ENCODE results near the gene REEP6.

REEP6 gene

GRCh38 chr19:1460033-1460995 lies 30.7 kb upstream of the REEP6 start:
- no peak overlapping the region for H3K9ac ChIP-seq (ENCODE audit: low read length)
- H3K4me2 ChIP-seq (ENCODE audit: low read depth, low read length, poor library complexity, severe bottlenecking), result no peak overlapping the region
- H3K27ac ChIP-seq (ENCODE audit: low read depth, low read length), result no peak overlapping the region
- no peaks in the 10 kb centered on the region for H3F3A ChIP-seq (ENCODE audit: insufficient read depth)
- H3K36me3 ChIP-seq (ENCODE audit: low read length), result no peaks in the 10 kb centered on the region
- no peaks in the 10 kb centered on the region for H3K27me3 ChIP-seq (ENCODE audit: low read length)
- H3K9me2 ChIP-seq (replicated peaks; ENCODE audit: insufficient read depth, low read length), result no peaks in the 10 kb centered on the region
- H3K79me2 ChIP-seq (ENCODE audit: insufficient read depth, low read length), result no peaks in the 10 kb centered on the region
- H4K20me1 ChIP-seq (ENCODE audit: low read depth, low read length), result no peaks in the 10 kb centered on the region
- TF ChIP-seq CTCF (IDR thresholded peaks at IDR 0.05; ENCODE audit: insufficient read depth, low read length, poor library complexity, severe bottlenecking), result no peak
- no peak for TF ChIP-seq EZH2phosphoT487 (conservative IDR thresholded peaks at IDR 0.05; ENCODE audit: low read length)
- no peak overlapping the region for H2AFZ ChIP-seq (ENCODE audit: low read depth, low read length, severe bottlenecking)
- H3K4me3 ChIP-seq (ENCODE audit: insufficient read depth, low read length, poor library complexity, severe bottlenecking), result no peak overlapping the region
- no peaks in the 10 kb centered on the region for H3K9me3 ChIP-seq (ENCODE audit: insufficient read depth, low read length)

- no peaks in the 10 kb centered on the region for H3K9me2 ChIP-seq (replicated peaks; ENCODE audit: insufficient read depth, low read length)
- no peak overlapping the region for H3K9ac ChIP-seq (ENCODE audit: low read length)
- H3K4me2 ChIP-seq (ENCODE audit: low read depth, low read length, poor library complexity, severe bottlenecking), result no peak overlapping the region
- H2AFZ ChIP-seq (ENCODE audit: low read depth, low read length, severe bottlenecking), result no peak overlapping the region
- H3F3A ChIP-seq (ENCODE audit: insufficient read depth), result no peaks in the 10 kb centered on the region
- TF ChIP-seq EZH2phosphoT487 (conservative IDR thresholded peaks at IDR 0.05; ENCODE audit: low read length) (no peak), CTCF (IDR thresholded peaks at IDR 0.05; ENCODE audit: insufficient read depth, low read length, poor library complexity, severe bottlenecking) (no peak)
- H3K79me2 ChIP-seq (ENCODE audit: insufficient read depth, low read length), result no peaks in the 10 kb centered on the region
- no peaks in the 10 kb centered on the region for H3K9me3 ChIP-seq (ENCODE audit: insufficient read depth, low read length)
- no peaks in the 10 kb centered on the region for H3K36me3 ChIP-seq (ENCODE audit: low read length)
- no peak overlapping the region for H3K27ac ChIP-seq (ENCODE audit: low read depth, low read length)
- no peaks in the 10 kb centered on the region for H4K20me1 ChIP-seq (ENCODE audit: low read depth, low read length)
- H3K4me3 ChIP-seq (ENCODE audit: insufficient read depth, low read length, poor library complexity, severe bottlenecking), result no peak overlapping the region
- no peaks in the 10 kb centered on the region for H3K27me3 ChIP-seq (ENCODE audit: low read length)
These were observed 29.1 kb upstream of the REEP6 start for GRCh38 chr19:1461862-1462261.

GRCh38 chr19:1465191-1466016 lies 25.6 kb upstream of the REEP6 start:
- H3K4me2 ChIP-seq (ENCODE audit: low read depth, low read length, poor library complexity, severe bottlenecking), result no peak overlapping the region
- H2AFZ ChIP-seq (ENCODE audit: low read depth, low read length, severe bottlenecking), result no peak overlapping the region
- no peaks in the 10 kb centered on the region for H4K20me1 ChIP-seq (ENCODE audit: low read depth, low read length)
- H3K9me2 ChIP-seq (replicated peaks; ENCODE audit: insufficient read depth, low read length), result no peaks in the 10 kb centered on the region
- no peaks in the 10 kb centered on the region for H3K36me3 ChIP-seq (ENCODE audit: low read length)
- no peaks in the 10 kb centered on the region for H3K27me3 ChIP-seq (ENCODE audit: low read length)
- no peak overlapping the region for H3K4me3 ChIP-seq (ENCODE audit: insufficient read depth, low read length, poor library complexity, severe bottlenecking)
- no peaks in the 10 kb centered on the region for H3F3A ChIP-seq (ENCODE audit: insufficient read depth)
- no peak for TF ChIP-seq EZH2phosphoT487 (conservative IDR thresholded peaks at IDR 0.05; ENCODE audit: low read length)
- no peak for TF ChIP-seq CTCF (IDR thresholded peaks at IDR 0.05; ENCODE audit: insufficient read depth, low read length, poor library complexity, severe bottlenecking)
- H3K9ac ChIP-seq (ENCODE audit: low read length), result no peak overlapping the region
- no peaks in the 10 kb centered on the region for H3K9me3 ChIP-seq (ENCODE audit: insufficient read depth, low read length)
- H3K79me2 ChIP-seq (ENCODE audit: insufficient read depth, low read length), result no peaks in the 10 kb centered on the region
- H3K27ac ChIP-seq (ENCODE audit: low read depth, low read length), result no peak overlapping the region

Measured in SU-DHL-6 (cell line).